Cerebellar nuclear complex (tissue), 1 donor: ENCODE results near the gene RAD51B.

Source experiments
- DNase-seq, 2 experiments: peaks; one replicate each; lab custom pipeline; 2025; lab: John Stamatoyannopoulos, UW

Gene RAD51B

GRCh38 chr14:68441542-68441941 is 622.0 kb downstream of the RAD51B start:
- no peak for DNase-seq

GRCh38 chr14:68442828-68443629 is 623.5 kb downstream of the RAD51B start:
- no peak for DNase-seq

- DNase-seq = no peak
These were observed 625.0 kb downstream of the RAD51B start for GRCh38 chr14:68444449-68445168.

GRCh38 chr14:68446243-68447040 is 626.9 kb downstream of the RAD51B start:
- no peak for DNase-seq

- no peak for DNase-seq
These were observed 628.1 kb downstream of the RAD51B start for GRCh38 chr14:68447581-68448251.

- DNase-seq = no peak
These were observed 628.8 kb downstream of the RAD51B start for GRCh38 chr14:68448252-68448902.

GRCh38 chr14:68449561-68450181 is 630.1 kb downstream of the RAD51B start:
- DNase-seq = no peak

- DNase-seq = no peak
These were observed 631.0 kb downstream of the RAD51B start for GRCh38 chr14:68450391-68451120.

- DNase-seq = no peak
These were observed 632.3 kb downstream of the RAD51B start for GRCh38 chr14:68451696-68452373.

- DNase-seq = no peak
These were observed 638.7 kb downstream of the RAD51B start for GRCh38 chr14:68458253-68458652.

GRCh38 chr14:68458840-68459469 is 639.4 kb downstream of the RAD51B start:
- DNase-seq = no peak

GRCh38 chr14:68459480-68460136 is 640.0 kb downstream of the RAD51B start:
- DNase-seq = no peak

GRCh38 chr14:68460541-68460940 is 641.0 kb downstream of the RAD51B start:
- no peak for DNase-seq

- DNase-seq = no peak
These were observed 641.5 kb downstream of the RAD51B start for GRCh38 chr14:68461086-68461485.

GRCh38 chr14:68462683-68463082 is 643.1 kb downstream of the RAD51B start:
- DNase-seq = no peak

GRCh38 chr14:68463299-68463698 is 643.7 kb downstream of the RAD51B start:
- no peak for DNase-seq

GRCh38 chr14:68463705-68464374 is 644.3 kb downstream of the RAD51B start:
- DNase-seq = no peak

- no peak for DNase-seq
These were observed 645.1 kb downstream of the RAD51B start for GRCh38 chr14:68464711-68465110.
